Right cardiac atrium (tissue), 5 donors: ENCODE results near the gene TUBB3. TPM values are rescaled to one million over a fixed set of nuclear protein-coding genes. Genes with fewer than 3 reads are reported as not detected.
"Not testable (repeated sequence)": the region's sequence is repeated elsewhere in the genome, so short reads cannot be mapped to it uniquely, and the experiment has no call there.

Source experiments
- ATAC-seq, 2 donors: fragments of 200-7000 bp; cut with Tn5 transposase; one replicate each; pipeline versions ENCODE4 v1.8.0 to v1.9.1; 2020; ENCODE audit warnings: moderate library complexity in 2 of 2, mild to moderate bottlenecking in 1 of 2
- DNase-seq, 3 donors: peaks; one replicate each; pipeline ENCODE4 v3.0.0-alpha.2; 2020
- H3K27ac ChIP-seq: one replicate; pipeline ENCODE4 v1.5.1; 2013; ENCODE audit warnings: mild to moderate bottlenecking, low read length, control low read depth, moderate library complexity
- H3K27me3 ChIP-seq: one replicate; pipeline ENCODE4 v1.6.1; 2013; ENCODE audit not compliant: control insufficient read depth, insufficient read depth
- H3K4me1 ChIP-seq: one replicate; pipeline ENCODE4 v1.6.1; 2013; ENCODE audit warnings: low read length; ENCODE audit not compliant: control insufficient read depth, insufficient read depth
- H3K4me3 ChIP-seq: one replicate; pipeline ENCODE4 v1.5.1; 2013; ENCODE audit warnings: low read length, control low read depth
- H3K9me3 ChIP-seq: one replicate; pipeline ENCODE4 v1.6.1; 2013; ENCODE audit warnings: low read length; ENCODE audit not compliant: control insufficient read depth
- WGBS: extraction: QIAGEN DNeasy Blood & Tissue Kit; methylation state at CpG from one replicate; pipeline ENCODE4 v1.1.7; 2013; 5-methylcytosine and 5-hydroxymethylcytosine counted together
- intact Hi-C, 4 donors: fragments of 100-400 bp; cut with DNase I; formaldehyde crosslinking; loops; one replicate each; pipeline versions ENCODE4 v1.11.0 to v1.14.0; 2022 to 2023
- long read RNA-seq, 4 donors: library from polyadenylated mRNA; unstranded; transcript quantifications; one replicate each; pipeline ENCODE4 v2.0.0, GENCODE V29; 2020 to 2021
- polyA plus RNA-seq: library from polyadenylated mRNA; stranded (reverse); fragments of 200-250 nt; gene quantifications from one replicate; pipeline ENCODE4 v1.2.3, GENCODE V29; 2013
- total RNA-seq, 4 donors: library from RNA; stranded (reverse); fragmentation: NEBNext Ultra II Directional; extraction: Animal tissue kit (Norgen Biotek cat#: 25700); gene quantifications; one replicate each; pipeline ENCODE4 v1.2.1, GENCODE V29; 2021
- donor health status: healthy with polysubstance abuse.
- donor health status: DM: no; HTN: yes; CAD: no.
- donor health status: DM: no; HTN: no; CAD: no.
- donor health status: DM: no; HTN: yes; CAD: no; lungs with severe emphysema.
- donor health status: DM: yes; HTN: yes; CAD: no.

TUBB3 gene
- total RNA-seq (1 to 10 TPM; 1.1 to 6.6 (median 1.9) TPM), polyA plus RNA-seq (2.1 TPM)
- long read RNA-seq, donor 1, partial matches to known transcripts = 0 of 3 reads
- long read RNA-seq, donor 1, other reads (novel, unspliced or antisense) = 2 of 3 reads
- long read RNA-seq, donor 2, partial matches to known transcripts = 0 of 3 reads
- long read RNA-seq, donor 2, other reads (novel, unspliced or antisense) = 0 of 3 reads
- long read RNA-seq, donor 3, transcript TUBB3-201 (4 exons, 1,769 nt) = major isoform, 13 of 17 reads
- long read RNA-seq, donor 3, partial matches to known transcripts = 0 of 17 reads
- long read RNA-seq, donor 3, other reads (novel, unspliced or antisense) = 3 of 17 reads
- long read RNA-seq, donor 4, partial matches to known transcripts = 0 of 2 reads
- long read RNA-seq, donor 4, other reads (novel, unspliced or antisense) = 0 of 2 reads

DNA sequence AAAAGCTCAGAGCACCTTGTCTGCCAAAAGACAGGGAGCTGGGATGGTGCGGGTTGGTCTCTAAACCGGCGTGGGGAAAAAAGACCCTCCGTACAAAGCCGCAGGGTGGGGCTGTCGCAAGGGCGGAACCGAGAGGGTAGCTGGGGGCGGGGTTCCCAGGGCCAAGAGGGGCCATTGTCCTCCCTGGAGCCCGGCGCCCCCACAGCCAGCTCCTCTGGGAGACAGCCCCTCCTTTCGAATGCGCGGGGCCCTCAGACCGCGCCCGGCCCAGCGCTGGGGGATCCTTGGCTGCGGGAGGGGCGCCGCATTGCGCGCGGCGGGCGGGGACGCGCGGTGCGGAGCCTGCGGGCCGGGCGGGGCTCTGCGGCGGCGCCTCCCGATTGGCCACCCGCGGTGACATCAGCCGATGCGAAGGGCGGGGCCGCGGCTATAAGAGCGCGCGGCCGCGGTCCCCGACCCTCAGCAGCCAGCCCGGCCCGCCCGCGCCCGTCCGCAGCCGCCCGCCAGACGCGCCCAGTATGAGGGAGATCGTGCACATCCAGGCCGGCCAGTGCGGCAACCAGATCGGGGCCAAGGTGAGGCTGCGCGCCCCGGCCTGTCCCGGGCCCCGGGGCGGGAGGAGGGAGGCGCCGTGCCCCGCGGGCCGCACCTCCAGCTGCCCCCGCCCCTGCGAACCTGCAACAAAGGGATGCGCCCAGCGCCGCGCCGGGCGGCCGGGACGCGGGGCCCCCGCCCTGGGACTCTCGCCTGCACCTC lies at the start of gene TUBB3:
Gene TUBB3 (plus strand): TSS at position 459 of the 756 bp plus-strand sequence. CDS start 60 bp downstream, at position 519.
- peak; percentile 41 to 56 for ATAC-seq
- no peaks in the 10 kb centered on the region for H3K27me3 ChIP-seq
- H3K9me3 ChIP-seq = no peaks in the 10 kb centered on the region
- no peaks in the 10 kb centered on the region for H3K4me1 ChIP-seq
- H3K4me3 ChIP-seq = peak within 1 kb of the TSS; percentile 61
- WGBS = 1% methylated on average over 88 of the region's 88 CpGs
- H3K27ac ChIP-seq = peak within 1 kb of the TSS; percentile 78
- peak; percentile 86 to 91 (median 88) for DNase-seq
- intact Hi-C loops = no loop called here

- intact Hi-C loops = no loop called here
- 2% methylated on average over 61 of the region's 61 CpGs for WGBS
- H3K9me3 ChIP-seq = no peaks in the 10 kb centered on the region
- H3K27ac ChIP-seq = peak overlapping the region; percentile 100
- H3K4me1 ChIP-seq = no peaks in the 10 kb centered on the region
- H3K4me3 ChIP-seq = peak overlapping the region; percentile 97
- DNase-seq (peak; percentile 97 to 99 (median 98)), ATAC-seq (peak; percentile 92 to 95)
- no peaks in the 10 kb centered on the region for H3K27me3 ChIP-seq
Measured at GRCh38 chr16:89873972-89874689, 49.0 kb upstream of the TUBB3 start.

- H3K9me3 ChIP-seq, H3K27ac ChIP-seq, H3K27me3 ChIP-seq, ATAC-seq, H3K4me3 ChIP-seq, intact Hi-C loops, H3K4me1 ChIP-seq: not testable (repeated sequence)
- WGBS = 96% methylated on average over 28 of the region's 28 CpGs
- peak in 1 of 3 donors; percentile 27 for DNase-seq
Measured at GRCh38 chr16:89879123-89879522, 44.0 kb upstream of the TUBB3 start.

DNA sequence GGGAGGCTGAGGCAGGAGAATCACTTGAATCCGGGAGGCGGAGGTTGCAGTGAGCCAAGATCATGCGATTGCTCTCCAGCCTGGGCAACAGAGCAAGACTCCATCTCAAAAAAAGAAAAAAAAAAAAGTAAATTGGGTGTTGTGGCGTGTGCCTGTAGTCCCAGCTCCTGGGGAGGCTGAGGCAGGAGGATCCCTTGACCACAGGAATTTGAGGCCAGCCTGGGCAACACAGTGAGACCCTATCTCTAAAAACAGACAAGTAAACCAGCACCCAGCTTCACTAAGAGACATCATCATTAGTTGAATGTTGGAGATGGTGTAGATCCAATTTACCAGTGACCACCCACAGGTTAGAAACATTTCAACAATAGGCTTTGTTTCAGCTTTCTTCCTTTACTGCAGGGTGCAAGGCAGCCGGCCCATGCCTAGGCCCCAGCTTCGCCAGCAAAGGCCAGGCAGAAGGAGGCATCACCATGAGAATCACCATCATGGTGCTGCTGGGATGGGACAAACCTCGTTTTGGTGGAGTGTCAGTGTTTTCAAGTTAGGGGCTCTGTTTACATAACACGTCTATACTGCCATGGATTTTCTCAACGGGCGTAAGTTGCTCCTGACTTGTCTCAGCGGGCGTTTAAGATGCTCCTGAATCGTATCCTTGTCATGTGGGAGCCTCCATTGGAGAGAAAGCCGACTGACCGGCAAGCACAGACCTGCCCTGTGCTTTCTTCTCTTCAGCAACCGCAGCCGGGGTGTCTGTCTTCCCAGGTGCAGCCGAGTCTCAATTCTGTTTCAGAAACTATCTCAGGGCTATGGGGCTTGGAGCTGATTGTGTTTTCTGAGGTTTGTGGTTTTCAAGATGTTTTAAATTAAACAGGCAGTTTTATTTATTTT lies 42.4 kb upstream of the TUBB3 start:
- DNase-seq (peak in 1 of 3 donors; percentile 9), ATAC-seq (no peak)
- H3K9me3 ChIP-seq = no peaks in the 10 kb centered on the region
- no peaks in the 10 kb centered on the region for H3K27me3 ChIP-seq
- intact Hi-C loops = no loop called here
- H3K4me1 ChIP-seq = no peaks in the 10 kb centered on the region
- H3K27ac ChIP-seq = no peak overlapping the region
- no peak overlapping the region for H3K4me3 ChIP-seq
- WGBS = 91% methylated on average over 18 of the region's 18 CpGs

DNA sequence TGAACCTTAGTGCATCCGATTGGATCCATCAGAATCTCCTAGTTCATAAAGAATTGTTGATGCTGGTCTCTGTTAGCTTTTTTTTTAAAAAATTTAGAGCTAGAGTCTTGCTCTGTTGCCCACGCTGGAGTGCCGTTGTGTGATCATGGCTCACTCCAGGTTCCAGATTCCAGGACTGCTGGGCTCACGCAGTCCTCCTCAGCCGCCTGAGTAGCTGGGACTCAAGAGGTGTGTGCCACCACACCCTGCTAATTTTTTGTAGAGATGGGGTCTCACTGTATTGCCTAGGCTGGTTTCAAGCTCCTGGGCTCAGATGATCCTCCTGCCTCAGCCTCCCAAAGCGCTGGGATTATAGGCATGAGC lies 41.8 kb upstream of the TUBB3 start:
- H3K4me3 ChIP-seq = no peak overlapping the region
- DNase-seq (peak in 1 of 3 donors; percentile 3), ATAC-seq (no peak)
- H3K27me3 ChIP-seq = no peaks in the 10 kb centered on the region
- no peak overlapping the region for H3K27ac ChIP-seq
- no peaks in the 10 kb centered on the region for H3K9me3 ChIP-seq
- intact Hi-C loops = no loop called here
- WGBS = 88% methylated on average over 6 of the region's 6 CpGs
- H3K4me1 ChIP-seq = no peaks in the 10 kb centered on the region

- intact Hi-C loops = no loop called here
- 88% methylated on average over 28 of the region's 28 CpGs for WGBS
- peak in 1 of 2 donors; percentile 32 for ATAC-seq
Measured at GRCh38 chr16:89883346-89884040, 39.6 kb upstream of the TUBB3 start.

GRCh38 chr16:89884041-89884421 lies 39.1 kb upstream of the TUBB3 start:
- intact Hi-C loops = no loop called here
- Histone ChIP-seq H3K27ac (no peak overlapping the region), H3K4me3 (no peak overlapping the region), H3K27me3 (no peaks in the 10 kb centered on the region), H3K9me3 (no peaks in the 10 kb centered on the region), H3K4me1 (no peaks in the 10 kb centered on the region)
- 92% methylated on average over 8 of the region's 8 CpGs for WGBS
- peak in 1 of 3 donors; percentile 37 for DNase-seq
- peak; percentile 27 to 39 for ATAC-seq

More at GRCh38 chr16:89883346-89884040, 39.6 kb upstream of the TUBB3 start:
- DNase-seq = peak in 1 of 3 donors; percentile 18
- Histone ChIP-seq H3K4me3 (no peak overlapping the region), H3K4me1 (no peaks in the 10 kb centered on the region), H3K27me3 (no peaks in the 10 kb centered on the region), H3K9me3 (no peaks in the 10 kb centered on the region), H3K27ac (no peak overlapping the region)

- no peak for ATAC-seq
- no peak overlapping the region for H3K27ac ChIP-seq
- intact Hi-C loops = no loop called here
- WGBS = 94% methylated on average over 14 of the region's 14 CpGs
- H3K9me3 ChIP-seq = no peaks in the 10 kb centered on the region
- no peak overlapping the region for H3K4me3 ChIP-seq
- peak in 1 of 3 donors; percentile 35 for DNase-seq
- no peaks in the 10 kb centered on the region for H3K4me1 ChIP-seq
- no peaks in the 10 kb centered on the region for H3K27me3 ChIP-seq
Measured at GRCh38 chr16:89887243-89887642, 35.9 kb upstream of the TUBB3 start.

GRCh38 chr16:89890200-89890599 lies 32.9 kb upstream of the TUBB3 start:
- no peak for DNase-seq
- Histone ChIP-seq H3K27me3 (no peaks in the 10 kb centered on the region), H3K27ac (no peak overlapping the region), H3K9me3 (no peaks in the 10 kb centered on the region), H3K4me3 (no peak overlapping the region), H3K4me1 (no peaks in the 10 kb centered on the region)
- ATAC-seq = no peak
- intact Hi-C loops = no loop called here
- 83% methylated on average over 9 of the region's 9 CpGs for WGBS
